Mesothelial cell of epicardium (in vitro differentiated cells): ENCODE results near the gene AMFR. TPM values are rescaled to one million over a fixed set of nuclear protein-coding genes. Genes with fewer than 3 reads are reported as not detected.

Source experiments
- DNase-seq, 2 experiments: peaks; one replicate each; pipeline ENCODE4 v3.0.0; 2021; ENCODE audit warnings: low spot score in 2 of 2; ENCODE audit not compliant: unreplicated experiment in 2 of 2
- H3K27ac Mint-ChIP-seq: 2 replicates; pipeline ENCODE4 v1.8.0; 2021; ENCODE audit warnings: mixed read lengths
- H3K27me3 Mint-ChIP-seq: 2 replicates; pipeline ENCODE4 v1.8.0; 2021; ENCODE audit warnings: low read depth, mixed read lengths
- H3K36me3 Mint-ChIP-seq: 2 replicates; pipeline ENCODE4 v1.8.0; 2021; ENCODE audit warnings: mixed read lengths
- H3K4me1 Mint-ChIP-seq: 2 replicates; pipeline ENCODE4 v1.8.0; 2021; ENCODE audit warnings: mixed read lengths
- H3K4me3 Mint-ChIP-seq: 2 replicates; pipeline ENCODE4 v1.8.0; 2021; ENCODE audit warnings: mild to moderate bottlenecking, moderate library complexity, mixed read lengths
- H3K9me3 Mint-ChIP-seq: 2 replicates; pipeline ENCODE4 v1.8.0; 2021; ENCODE audit warnings: mixed read lengths
- CTCF ChIP-seq: fragments of 200-600 bp; sonication (generic); IDR thresholded peaks from one replicate; pipeline ENCODE4 v1.5.0; 2021; ENCODE audit warnings: antibody characterized with exemption; ENCODE audit not compliant: unreplicated experiment
- total RNA-seq: library from RNA; stranded (reverse); gene quantifications from 3 replicates; pipeline ENCODE4 v1.2.1, GENCODE V29; 2021

The AMFR gene
- total RNA-seq, 1 donor from 2014 or later = 60.0 TPM

- no peak overlapping the region for H3K27ac Mint-ChIP-seq
- no peaks in the 10 kb centered on the region for H3K4me1 Mint-ChIP-seq
- DNase-seq = no peak
- H3K4me3 Mint-ChIP-seq = no peak overlapping the region
- H3K27me3 Mint-ChIP-seq = no peaks in the 10 kb centered on the region
- peaks cover 26% of the 10 kb centered on the region for H3K36me3 Mint-ChIP-seq
- TF ChIP-seq CTCF = no peak
- no peaks in the 10 kb centered on the region for H3K9me3 Mint-ChIP-seq
Observed at GRCh38 chr16:56411123-56411522, 14.2 kb downstream of the AMFR start.

GRCh38 chr16:56409195-56409594 lies 16.1 kb downstream of the AMFR start:
- Mint-ChIP-seq H3K4me1 (no peaks in the 10 kb centered on the region), H3K36me3 (peaks cover 36% of the 10 kb centered on the region), H3K4me3 (no peak overlapping the region), H3K27me3 (no peaks in the 10 kb centered on the region), H3K27ac (no peak overlapping the region), H3K9me3 (no peaks in the 10 kb centered on the region)
- DNase-seq = no peak
- no peak for TF ChIP-seq CTCF

- H3K36me3 Mint-ChIP-seq = peaks cover 36% of the 10 kb centered on the region
- no peak overlapping the region for H3K4me3 Mint-ChIP-seq
- DNase-seq = no peak
- H3K4me1 Mint-ChIP-seq = no peaks in the 10 kb centered on the region
- H3K27me3 Mint-ChIP-seq = no peaks in the 10 kb centered on the region
- no peak for TF ChIP-seq CTCF
- H3K27ac Mint-ChIP-seq = no peak overlapping the region
- no peaks in the 10 kb centered on the region for H3K9me3 Mint-ChIP-seq
Observed at GRCh38 chr16:56408379-56409098, 16.8 kb downstream of the AMFR start.

- H3K27me3 Mint-ChIP-seq = no peaks in the 10 kb centered on the region
- no peak overlapping the region for H3K4me3 Mint-ChIP-seq
- no peak overlapping the region for H3K27ac Mint-ChIP-seq
- no peak for TF ChIP-seq CTCF
- H3K36me3 Mint-ChIP-seq = peaks cover 37% of the 10 kb centered on the region
- no peaks in the 10 kb centered on the region for H3K4me1 Mint-ChIP-seq
- DNase-seq = no peak
- no peaks in the 10 kb centered on the region for H3K9me3 Mint-ChIP-seq
Observed at GRCh38 chr16:56405977-56406672, 19.2 kb downstream of the AMFR start.

- Mint-ChIP-seq H3K4me1 (no peaks in the 10 kb centered on the region), H3K27ac (no peak overlapping the region), H3K9me3 (no peaks in the 10 kb centered on the region), H3K36me3 (peaks cover 48% of the 10 kb centered on the region), H3K4me3 (no peak overlapping the region), H3K27me3 (no peaks in the 10 kb centered on the region)
- TF ChIP-seq CTCF = no peak
- DNase-seq = no peak
Observed at GRCh38 chr16:56401482-56401881, 23.9 kb downstream of the AMFR start.
